ENCODE results near the gene CCDC12.

The CCDC12 gene

DNA sequence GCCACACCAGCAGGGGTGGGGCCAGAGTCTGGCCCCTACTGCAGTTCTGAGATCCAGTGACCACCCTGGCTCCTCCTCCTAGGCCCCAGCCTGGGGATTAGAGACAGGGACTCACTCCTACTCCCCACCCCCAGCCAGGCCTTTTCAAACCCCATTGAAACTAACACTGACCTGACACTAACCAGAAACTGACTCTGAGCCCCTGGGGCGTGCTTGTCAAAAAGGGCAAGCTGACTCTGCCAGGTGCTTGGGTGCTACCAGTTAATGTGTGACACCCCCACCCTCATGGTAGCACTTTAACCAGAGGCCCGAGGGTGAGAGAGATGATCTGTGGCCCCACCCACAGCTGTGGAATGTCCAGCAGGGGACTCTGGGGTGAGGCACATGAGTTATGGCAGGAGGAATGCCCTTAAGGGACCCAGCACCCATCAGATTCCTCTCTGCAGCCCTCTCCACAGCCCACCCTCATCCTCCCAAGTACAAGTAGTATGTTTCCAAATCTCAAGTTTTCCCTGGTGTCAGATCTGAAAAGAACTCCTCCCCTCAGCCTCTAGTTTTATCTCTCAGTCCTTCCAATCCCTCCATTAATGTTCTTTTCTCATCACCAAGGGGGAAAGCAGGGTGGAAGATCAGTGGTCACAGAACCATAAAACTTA, 97.6 kb downstream of the CCDC12 start:
- DNase-seq (ENCODE audit: low read depth in 4 of 4, low spot score in 1 of 4) = no peak

DNA sequence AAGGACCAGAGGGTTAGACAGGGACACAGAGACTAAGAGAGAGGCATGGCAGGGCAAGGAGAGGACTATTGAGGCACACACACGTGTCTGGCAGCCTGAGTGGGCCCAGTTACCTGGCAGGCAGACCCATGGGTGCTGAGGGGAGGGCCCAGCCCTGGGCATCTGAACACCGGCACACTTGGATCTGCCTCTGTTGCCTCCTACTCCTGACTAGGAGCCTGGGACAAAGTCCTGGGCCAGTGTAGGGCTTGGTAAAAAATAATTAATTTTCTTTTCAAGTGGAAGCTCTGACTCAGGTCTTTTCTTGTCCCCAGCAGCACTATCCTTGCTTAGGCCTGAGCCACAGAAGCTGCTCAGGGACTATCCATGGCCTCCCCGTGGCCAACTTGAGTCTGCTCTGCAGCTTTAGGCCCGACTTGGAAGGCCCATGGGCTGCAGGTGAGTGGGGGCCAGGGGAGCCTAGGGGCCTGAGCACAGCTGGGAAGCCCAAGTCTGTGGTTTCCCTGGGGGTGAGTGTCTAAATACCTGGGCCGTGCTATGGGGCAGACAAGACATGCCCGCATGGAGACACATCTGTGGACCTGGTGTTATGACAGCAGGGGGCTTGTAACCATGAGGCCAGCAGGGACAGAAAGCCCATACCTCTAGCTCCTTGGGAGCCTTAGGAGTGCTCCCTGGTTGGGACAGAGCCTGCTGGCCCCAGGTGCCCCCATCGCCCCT, 99.0 kb downstream of the CCDC12 start, which contains the start of gene PTH1R:
TSS of gene PTH1R (plus strand) at position 316 of the 720 bp plus-strand sequence. CDS start 5,839 bp downstream, outside the sequence.
- DNase-seq (ENCODE audit: low read depth in 4 of 4, low spot score in 1 of 4) = no peak

DNA sequence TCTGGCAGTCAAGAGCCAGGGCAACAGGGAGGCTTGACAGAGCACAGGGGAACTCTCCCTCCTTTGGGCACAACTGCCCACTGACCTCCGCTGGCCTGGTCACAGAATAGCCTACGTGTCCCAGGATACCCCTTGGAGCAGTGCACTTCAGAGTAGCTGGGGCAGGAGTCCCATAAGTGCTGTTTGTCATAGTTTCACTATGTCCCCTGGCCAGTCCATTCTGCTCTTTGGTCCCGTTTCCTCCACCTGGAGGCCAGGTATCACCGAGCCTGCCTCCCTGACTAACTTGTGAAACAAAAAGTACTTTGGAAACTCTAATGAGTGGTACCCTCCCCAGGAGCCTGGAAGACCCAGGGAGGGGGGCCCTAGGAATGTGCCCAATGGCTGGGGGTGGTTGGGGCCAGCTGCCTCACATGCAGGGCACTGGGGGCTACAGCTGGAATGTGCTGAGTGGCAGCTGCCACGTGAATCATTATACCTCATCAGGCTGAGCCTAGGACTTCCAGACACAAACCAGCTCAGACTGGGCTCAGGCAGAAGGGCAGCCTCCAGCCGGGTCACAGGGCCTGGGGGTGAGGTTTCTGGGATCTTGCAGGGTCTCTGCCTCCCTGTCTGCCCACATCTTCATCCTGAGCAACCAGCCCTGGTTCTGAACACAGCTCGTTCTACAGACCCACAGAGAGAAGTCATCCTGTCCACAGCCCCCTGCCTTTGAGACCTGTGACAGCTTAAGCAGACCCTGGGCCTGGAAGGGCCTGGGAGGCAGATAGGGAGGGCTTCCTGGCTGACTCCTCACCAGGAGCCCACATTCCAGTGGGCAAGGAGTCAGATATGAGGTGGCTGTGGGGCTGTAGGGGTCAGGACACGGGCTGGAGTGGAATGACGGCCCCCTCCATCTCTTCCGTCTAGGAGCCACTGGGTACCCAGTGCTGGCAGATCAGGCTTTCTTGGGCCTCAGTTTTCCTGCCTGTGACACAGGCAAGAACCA, 99.9 kb downstream of the CCDC12 start:
- no peak for DNase-seq (ENCODE audit: low read depth in 4 of 4, low spot score in 1 of 4)

GRCh38 chr3:46875560-46875959, 101.0 kb downstream of the CCDC12 start:
- DNase-seq (ENCODE audit: low read depth in 4 of 4, low spot score in 1 of 4) = no peak

DNA sequence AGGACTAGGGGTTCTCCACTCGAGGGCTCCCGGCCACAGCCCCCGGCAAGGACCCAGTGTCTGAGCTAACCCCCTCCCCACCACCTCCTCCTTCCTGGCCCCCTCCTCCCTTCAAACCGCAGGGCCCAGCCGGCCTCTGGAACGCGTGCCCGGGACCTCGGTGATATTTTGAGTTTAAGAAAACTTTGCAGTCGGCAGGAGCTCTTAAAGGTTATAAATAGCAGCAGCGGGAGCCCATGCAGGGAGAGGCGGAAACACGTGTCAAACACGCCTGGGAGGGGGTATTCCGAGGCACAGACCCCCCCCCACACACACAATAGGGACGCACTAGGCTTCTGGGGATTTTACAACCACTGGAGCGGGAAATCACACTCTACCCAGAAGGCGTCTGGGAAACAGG, 102.1 kb downstream of the CCDC12 start:
- no peak for DNase-seq (ENCODE audit: low read depth in 4 of 4, low spot score in 1 of 4)

DNA sequence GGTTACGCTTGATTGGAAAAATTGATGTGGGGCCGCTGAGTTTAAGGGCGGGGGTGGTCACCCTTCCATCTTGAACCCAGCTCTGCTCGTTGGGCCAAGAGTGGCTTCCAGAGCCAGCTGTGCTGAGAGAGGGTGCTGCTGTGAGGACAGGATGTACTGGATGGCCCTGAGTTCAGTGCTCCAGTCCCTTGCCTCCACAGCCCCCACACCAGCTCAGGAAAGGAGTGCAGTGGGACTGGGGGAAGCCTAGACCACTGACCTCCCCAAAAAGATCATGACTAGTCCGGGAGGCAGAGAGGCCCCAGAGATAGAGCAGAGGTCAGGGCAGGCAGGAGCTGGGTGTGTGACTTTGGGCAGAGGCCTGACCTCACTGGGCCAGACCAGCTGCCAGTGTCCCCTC, 103.0 kb downstream of the CCDC12 start:
- no peak for DNase-seq (ENCODE audit: low read depth in 4 of 4, low spot score in 1 of 4)

Data from stimulated activated CD4-positive, alpha-beta T cell treated with anti-CD3 and anti-CD28 coated beads, Interleukin-1b, Interleukin-23, amount 100 ng/mL, for 24 hours (primary cell).